Measurements from ENCODE around the gene CDHR2.

GRCh38 chr5:176549871-176550270 lies 729 bp downstream of the CDHR2 start:
- no peak for TF ChIP-seq CTCF (IDR thresholded peaks at IDR 0.05)
- TF ChIP-seq POLR2A (IDR thresholded peaks at IDR 0.05), result no peak
- TF ChIP-seq POLR2AphosphoS5 (IDR thresholded peaks at IDR 0.05), result no peak
